Activated CD8-positive, alpha-beta memory T cell treated with anti-CD3 and anti-CD28 coated beads for 1 hour (primary cell): Measurements from ENCODE around the gene TPRA1.
"Not testable (repeated sequence)": the region's sequence is repeated elsewhere in the genome, so short reads cannot be mapped to it uniquely, and the experiment has no call there.

Experiments
- DNase-seq, 2 donors: peaks; one replicate each; pipeline ENCODE4 v3.0.0-alpha.2; 2020; ENCODE audit warnings: low read depth in 1 of 2; ENCODE audit errors: extremely low read depth in 1 of 2

TPRA1 gene

DNA sequence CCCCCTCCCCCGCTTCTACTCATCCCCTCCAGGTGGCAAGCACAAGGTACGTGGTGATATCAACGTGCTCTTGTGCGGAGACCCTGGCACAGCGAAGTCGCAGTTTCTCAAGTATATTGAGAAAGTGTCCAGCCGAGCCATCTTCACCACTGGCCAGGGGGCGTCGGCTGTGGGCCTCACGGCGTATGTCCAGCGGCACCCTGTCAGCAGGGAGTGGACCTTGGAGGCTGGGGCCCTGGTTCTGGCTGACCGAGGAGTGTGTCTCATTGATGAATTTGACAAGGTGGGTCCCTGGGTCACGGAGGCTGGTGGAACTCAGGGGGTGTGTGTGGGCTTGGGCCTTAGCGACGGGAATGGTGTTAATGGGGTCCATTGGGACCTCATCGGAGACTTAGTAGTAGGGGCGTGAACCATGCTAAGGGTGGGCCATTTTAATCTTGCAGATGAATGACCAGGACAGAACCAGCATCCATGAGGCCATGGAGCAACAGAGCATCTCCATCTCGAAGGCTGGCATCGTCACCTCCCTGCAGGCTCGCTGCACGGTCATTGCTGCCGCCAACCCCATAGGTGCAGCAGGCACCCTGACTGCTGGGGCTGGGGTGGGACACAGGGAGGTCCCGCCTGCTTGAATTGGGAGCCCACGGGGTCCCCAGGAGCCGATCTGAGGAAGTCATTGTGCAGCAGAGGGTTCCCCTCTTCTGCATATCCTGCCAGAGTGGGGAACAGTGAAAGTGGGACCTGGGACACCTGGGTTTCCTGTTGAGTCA lies 26.5 kb upstream of the TPRA1 start:
- DNase-seq, result no peak

DNA sequence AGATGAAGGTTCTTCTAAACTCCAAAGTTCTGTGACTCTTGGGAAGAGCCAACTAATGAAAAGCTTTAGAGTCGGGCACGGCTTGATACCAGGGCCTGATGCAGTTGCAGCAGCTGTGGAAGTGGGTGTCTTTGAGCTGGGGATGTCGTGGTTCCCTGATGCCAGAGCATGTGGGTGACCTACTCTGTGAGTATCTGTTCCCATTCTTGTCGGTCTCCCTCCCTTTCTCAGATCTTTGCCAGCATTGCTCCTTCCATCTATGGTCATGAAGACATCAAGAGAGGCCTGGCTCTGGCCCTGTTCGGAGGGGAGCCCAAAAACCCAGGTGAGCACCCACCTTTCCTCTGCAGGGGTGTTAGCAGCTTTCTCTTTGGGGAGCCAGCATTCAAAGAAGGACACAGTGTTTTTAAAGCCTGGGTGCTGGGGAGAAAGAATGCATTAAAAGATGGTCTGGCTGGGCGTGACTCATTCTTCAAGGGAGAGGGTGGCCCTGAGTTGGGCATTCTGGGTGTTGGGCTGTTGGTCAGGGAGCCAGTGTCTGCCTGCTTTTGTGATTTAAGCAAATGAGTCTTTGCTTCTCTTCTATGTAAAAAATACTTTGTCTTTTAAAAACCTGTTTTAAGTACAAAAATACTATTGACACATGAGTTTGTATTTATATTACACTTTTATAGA lies 25.2 kb upstream of the TPRA1 start:
- no peak for DNase-seq

DNA sequence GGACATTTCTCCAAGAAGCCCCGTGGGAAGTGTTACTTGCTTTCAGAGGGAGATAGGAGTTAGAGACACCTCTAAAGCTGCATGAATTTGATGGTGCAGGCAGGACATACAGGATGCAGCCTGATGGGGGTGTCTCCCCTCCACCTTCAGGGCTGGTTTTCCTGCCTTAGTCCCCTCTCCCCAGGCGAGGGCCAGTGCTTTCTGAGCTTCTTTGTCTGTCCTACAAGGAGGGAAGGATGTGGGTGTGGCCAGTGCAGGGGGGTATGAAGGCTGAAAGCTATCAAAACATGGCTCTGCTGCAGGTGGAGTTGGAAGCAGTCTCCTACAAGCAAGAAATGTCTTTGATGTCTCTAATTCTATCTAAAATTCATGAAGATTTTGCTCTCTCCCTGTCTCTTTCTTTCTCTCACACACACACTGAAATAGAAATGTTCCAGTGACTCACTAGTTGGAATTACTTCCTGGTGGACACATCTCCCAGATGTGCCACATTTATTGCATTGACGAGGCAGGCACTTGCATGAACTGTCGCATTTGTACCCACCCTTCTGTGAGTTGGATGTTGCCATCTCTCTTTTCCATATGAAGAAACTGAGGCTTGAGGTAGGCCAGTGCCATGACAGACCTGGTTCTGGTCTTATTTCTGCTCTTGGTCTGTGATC lies 24.5 kb upstream of the TPRA1 start:
- DNase-seq, result no peak

DNA sequence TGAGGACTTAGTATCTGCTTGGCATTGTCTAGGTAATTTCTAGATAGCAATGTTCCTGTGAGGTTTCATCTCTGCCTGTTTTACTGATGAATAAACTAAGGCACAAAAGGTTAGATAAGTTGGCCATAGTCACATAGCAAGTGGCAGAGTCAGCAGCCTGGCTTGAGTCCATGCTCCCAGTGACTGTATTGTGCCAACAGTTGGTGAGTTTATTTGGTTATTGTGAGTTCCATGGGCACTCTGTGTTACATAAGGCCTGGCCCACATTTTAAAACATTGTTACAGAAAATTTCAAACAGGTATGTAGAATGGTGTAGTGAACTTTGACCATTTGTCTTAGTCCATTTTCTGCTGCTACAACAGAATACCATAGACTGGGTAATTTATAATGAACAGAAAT lies 22.9 kb upstream of the TPRA1 start:
- DNase-seq, result no peak

DNA sequence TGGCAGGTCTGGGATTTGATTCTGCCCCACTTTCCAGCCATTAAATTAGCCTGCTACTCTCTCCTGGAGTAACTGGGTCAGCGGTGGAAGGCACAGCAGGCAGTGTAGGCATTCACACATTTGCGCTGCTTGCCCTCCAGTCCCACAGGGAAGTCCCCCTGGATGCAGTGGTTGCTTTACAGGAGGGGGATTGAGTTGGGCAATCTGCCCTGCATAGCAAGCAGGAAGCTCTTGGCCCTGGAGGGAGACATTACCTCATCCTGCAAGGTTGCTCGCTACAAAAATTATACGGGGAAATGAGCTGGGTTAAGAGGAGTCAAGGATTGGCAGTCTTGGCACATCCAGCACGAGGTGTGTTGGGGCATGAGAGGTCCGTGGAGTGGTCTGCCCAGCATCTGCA lies 22.4 kb upstream of the TPRA1 start:
- no peak for DNase-seq

DNA sequence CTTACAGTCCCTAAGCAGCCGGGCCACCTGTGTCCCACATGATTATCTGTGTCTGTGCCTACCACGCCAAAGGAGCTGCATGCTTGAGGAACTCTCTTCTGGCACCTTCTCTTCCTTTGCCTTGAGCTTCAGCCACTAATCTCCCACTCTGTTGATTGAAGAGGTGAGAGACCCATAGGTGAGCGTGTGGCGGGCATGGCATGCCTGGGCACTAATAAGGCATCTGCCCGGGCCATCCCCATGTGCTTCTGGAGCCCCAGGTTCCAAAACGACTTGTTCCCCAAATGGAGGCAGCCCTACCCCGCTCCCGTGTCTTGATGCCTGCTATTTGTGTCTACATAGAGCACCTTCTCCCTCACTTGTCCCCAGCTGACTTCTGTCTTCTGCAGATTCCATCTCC lies 20.7 kb upstream of the TPRA1 start:
- no peak for DNase-seq

DNA sequence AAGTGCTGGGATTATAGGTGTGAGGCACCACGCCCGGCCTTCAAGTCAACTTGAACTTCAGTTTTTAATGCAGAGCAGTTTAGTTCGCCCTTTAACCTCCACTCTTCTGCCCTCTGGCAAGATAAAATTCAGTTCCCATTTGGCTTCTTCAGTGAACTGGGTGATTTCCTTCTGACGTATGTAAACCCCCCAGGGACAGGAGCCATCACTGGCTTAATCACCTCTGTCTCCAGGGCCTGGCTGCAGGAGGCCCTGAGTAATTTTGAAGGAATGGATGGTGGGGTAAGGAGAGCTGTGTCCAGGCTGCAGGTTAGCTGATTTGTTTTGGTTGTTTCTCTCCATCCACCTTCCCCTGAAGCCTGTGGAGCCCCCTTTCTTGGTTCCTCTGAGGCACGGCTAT lies 19.6 kb upstream of the TPRA1 start:
- DNase-seq, result no peak

DNA sequence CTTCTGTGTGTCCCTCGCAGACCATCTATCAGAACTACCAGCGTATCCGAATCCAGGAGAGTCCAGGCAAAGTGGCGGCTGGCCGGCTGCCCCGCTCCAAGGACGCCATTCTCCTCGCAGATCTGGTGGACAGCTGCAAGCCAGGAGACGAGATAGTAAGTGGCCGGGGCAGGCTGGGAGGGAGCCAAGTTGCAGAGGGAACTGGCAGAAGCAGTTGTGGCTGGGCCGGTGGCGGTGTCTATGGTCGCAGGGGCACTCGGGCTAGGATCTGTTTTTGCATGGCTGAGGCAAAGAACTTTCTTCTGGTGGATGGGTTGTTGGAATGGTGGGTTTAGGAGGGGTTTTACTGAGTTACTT lies 17.8 kb upstream of the TPRA1 start:
- no peak for DNase-seq

DNA sequence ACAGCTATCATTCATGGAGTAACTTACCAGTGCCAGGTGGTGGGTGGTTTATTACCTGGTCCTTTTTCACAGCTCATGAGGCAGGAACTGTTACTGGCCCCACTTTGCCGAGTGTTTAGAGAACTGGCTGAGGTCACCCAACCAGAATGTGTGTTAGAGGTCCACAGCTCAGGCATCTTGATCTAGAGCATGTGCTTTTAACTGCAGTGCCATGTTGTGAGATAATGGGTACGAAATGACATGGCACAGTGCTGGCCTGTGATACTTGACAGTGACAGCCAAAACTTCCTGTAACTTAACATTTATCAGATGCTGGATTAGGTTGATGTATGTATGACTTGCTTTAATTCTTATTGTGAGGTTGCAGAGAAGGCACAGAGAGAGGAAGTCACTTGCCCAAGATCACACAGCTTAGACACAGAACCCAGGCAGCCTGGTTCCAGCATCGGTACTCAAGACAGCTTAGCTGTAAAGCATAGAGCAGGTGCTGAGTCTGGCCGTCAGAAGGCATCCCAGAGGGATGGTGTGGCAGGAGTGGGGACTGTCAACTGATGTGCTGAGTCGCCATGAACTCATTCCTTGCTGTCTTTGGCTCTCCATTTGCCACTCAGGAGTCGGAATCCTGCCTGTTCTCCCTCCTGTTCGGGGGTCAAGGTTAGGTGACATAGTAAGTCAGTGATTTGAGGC lies 17.3 kb upstream of the TPRA1 start:
- no peak for DNase-seq

DNA sequence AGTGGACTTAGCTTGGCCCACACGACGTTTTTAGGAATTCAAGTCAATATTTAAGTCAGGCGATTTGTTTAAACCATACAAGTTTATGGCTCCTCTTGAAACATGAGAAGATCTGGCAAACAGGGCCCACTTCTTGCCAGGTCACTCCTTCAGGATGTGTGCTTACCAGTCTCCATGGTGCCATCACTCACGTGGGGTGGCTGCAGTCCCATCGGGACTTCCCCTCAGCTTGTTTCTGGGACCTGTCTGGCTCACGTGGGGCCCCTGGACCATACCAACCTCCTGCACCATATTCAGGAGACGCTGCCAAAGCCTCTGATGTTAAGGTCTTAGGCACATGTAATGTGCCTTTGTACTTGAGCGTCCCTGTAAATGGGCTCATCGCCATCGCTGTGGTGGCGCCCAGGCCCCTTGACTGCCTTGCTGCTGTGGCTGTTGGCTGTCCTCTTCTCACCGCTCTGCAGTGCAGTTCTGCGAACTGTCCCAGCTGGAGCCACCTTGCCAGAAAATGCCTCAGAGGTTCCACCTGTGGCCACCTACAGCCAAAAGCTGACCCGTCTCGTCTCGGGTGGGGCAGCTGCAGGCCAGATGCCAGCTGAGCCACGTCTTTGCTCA lies 16.6 kb upstream of the TPRA1 start:
- no peak for DNase-seq

DNA sequence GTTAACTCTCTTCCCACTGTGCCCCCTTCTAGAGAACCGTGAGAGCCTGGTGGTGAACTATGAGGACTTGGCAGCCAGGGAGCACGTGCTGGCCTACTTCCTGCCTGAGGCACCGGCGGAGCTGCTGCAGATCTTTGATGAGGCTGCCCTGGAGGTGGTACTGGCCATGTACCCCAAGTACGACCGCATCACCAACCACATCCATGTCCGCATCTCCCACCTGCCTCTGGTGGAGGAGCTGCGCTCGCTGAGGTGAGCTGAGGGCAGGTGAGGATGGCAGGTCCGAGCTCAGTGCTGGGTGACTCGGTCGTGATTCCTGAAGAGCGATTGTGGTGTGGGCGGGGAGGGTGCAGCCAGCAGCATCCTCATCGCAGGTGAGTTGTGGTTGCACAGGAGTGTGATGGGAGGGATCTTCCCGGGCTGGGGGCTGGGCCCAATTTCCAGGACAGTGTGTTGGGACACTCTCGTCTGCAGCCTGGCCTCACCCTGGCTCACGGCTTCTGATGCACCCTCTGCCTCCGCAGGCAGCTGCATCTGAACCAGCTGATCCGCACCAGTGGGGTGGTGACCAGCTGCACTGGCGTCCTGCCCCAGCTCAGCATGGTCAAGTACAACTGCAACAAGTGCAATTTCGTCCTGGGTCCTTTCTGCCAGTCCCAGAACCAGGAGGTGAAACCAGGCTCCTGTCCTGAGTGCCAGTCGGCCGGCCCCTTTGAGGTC lies 15.7 kb upstream of the TPRA1 start:
- no peak for DNase-seq

DNA sequence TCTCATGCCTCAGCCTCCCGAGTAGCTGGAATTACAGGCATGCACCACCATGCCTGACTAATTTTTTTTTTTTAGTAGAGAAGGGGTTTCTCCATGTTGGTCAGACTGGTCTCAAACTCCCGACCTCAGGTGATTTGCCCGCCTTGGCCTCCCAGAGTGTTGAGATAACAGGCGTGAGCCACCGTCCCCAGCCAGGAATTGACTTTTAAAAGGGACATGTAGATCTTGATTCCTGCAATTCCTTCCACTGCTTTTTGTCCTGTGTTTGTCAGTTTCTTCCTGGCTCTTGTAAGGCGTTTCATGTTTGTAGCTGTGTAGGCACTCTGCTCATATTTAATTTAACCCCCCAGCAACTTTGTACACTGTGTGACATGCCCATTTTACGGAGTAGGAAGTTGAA lies 15.0 kb upstream of the TPRA1 start:
- not testable (repeated sequence) for DNase-seq

DNA sequence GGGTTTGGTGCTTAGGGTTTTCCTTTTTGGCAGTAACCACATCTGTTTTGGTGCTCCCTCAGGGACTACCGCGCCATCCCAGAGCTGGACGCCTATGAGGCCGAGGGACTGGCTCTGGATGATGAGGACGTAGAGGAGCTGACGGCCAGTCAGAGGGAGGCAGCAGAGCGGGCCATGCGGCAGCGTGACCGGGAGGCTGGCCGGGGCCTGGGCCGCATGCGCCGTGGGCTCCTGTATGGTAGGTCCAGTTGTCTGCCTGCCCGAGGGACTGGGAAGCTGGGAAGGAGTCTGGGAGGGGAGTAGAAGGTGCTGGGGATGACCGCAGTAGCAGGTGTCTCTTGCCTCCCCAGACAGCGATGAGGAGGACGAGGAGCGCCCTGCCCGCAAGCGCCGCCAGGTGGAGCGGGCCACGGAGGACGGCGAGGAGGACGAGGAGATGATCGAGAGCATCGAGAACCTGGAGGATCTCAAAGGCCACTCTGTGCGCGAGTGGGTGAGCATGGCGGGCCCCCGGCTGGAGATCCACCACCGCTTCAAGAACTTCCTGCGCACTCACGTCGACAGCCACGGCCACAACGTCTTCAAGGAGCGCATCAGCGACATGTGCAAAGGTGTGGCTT lies 14.1 kb upstream of the TPRA1 start:
- DNase-seq, result no peak

DNA sequence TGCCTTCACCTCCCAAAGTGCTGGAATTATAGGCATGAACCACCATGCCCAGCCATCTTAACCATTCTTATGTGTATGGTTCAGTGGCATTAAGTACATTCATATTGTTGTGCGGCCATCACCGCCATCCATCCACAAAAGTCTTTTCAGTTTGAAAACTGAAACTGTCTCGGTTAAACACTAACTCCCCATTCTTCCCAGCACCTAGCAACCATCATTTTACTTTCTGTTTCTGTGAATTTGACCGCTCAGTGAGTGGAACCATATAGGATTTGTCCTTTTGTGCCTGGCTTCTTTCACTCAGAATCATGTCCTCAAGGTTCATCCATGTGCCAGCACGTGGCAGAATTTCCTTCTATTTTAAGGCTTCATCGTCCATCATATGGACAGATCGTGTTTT lies 13.5 kb upstream of the TPRA1 start:
- no peak for DNase-seq

DNA sequence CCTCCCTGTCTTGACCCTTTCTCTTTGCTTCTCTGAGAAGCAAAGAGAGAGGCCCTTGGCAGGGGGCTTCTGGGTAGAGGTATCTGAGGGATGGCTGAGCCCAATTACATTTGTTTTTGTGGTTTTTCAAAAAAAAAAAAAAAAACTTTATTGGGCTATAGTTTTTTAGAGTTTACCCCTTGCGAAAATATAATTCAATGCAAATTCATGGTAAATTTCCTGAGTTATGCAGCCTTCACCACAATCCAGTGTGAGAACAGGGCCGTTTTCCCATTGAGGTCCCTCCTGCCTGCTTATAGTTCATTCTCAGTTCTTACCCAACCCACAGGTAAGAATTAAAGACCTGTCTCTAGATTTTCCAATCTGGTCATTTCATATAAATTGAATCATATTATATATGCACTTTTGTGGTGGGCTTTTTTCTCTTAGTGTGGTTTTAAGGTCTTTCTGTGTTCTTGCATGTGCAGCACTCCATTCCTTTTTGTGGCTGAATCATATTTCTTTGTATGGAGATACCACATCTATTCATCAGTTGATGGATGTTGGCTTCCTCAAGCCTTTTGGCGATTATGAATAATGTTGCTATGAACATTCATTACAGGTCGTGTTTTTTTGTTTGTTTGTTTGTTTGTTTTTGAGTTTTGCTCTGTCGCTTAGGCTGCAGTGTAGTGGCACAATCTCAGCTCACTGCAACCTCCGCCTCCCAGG lies 10.4 kb upstream of the TPRA1 start:
- DNase-seq, result no peak

DNA sequence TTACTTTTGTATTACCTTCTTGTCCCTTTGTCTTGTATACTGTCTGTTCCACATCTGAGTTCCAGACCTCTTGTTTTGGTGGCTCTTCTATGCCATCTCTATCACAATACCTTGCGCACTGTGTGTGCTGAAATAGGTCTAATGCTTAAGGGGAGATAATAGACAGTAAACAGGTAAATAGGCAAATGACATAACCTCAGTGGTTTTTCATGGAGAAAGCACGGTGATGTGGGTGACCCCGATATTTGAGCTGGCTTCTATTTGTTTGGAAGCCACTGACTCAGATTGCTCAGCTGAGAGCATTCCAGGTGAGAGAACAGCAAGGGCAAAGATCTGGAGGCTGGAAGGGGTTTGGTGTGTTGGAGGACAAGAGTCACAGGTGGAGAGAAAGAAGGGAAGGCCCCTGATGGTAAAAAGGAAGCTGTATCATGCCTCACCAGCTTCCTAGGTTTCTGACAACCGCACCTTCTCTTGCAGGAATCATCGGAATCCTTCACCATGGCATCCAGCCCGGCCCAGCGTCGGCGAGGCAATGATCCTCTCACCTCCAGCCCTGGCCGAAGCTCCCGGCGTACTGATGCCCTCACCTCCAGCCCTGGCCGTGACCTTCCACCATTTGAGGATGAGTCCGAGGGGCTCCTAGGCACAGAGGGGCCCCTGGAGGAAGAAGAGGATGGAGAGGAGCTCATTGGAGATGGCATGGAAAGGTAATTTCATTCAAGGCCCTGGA lies 8.5 kb upstream of the TPRA1 start:
- no peak for DNase-seq

DNA sequence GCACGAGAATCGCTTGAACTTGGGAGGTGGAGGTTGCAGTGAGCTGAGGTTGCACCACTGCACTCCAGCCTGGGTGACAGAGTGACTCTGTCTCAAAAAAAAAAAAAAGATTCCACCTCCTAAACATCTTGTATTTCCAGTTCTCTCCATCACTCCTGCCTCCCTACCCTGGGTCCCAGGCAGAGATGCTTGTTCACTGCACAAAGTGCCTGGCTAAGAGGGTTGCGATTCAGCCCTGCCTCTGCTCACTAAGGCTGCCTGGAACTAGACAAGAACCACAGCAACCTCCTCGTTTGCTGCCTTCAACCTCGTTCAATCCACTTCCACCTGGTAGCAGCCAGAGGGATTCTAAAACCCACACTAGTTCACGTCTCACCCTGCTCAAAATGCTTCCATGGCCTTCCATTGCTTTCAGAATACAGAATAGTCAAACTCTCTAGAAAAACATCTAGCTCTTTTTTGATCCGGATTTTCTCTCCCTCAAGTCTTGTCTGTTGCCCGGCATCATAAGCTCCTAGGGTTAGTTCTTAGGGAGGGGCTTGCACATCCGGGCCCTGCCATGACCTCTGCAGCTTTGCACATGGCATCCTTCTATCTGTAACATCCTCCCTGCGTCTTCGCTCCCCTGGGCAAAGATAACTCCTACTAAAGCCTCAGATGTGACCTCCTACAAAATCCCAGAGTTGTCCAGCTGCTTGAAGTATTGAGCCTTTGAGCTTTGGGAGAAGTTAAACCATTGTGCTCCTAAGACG lies 6.7 kb upstream of the TPRA1 start:
- no peak for DNase-seq

DNA sequence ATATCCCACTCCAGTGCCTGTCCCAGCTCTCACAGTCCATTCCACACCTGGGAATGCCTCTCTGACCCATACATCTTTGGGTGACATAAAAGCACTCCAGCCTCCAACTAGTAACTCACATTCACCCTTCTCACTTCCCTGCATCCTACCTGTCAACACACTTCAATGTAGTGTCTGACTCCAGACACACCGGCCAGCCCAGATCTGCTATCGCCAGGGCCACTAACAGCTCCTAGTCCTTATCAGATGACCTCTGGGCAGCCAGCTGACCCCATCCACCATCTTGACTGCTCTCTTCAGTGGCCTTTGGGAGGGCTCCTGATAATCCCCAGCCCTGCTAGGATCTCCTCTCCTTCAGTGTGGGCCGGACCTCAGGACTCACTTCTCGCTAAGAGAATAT lies 4.8 kb upstream of the TPRA1 start:
- no peak for DNase-seq
